ENCODE measurements around the gene PRKAR2B.
"Not testable (repeated sequence)": the region's sequence is repeated elsewhere in the genome, so short reads cannot be mapped to it uniquely, and the experiment has no call there.

The PRKAR2B gene

DNA sequence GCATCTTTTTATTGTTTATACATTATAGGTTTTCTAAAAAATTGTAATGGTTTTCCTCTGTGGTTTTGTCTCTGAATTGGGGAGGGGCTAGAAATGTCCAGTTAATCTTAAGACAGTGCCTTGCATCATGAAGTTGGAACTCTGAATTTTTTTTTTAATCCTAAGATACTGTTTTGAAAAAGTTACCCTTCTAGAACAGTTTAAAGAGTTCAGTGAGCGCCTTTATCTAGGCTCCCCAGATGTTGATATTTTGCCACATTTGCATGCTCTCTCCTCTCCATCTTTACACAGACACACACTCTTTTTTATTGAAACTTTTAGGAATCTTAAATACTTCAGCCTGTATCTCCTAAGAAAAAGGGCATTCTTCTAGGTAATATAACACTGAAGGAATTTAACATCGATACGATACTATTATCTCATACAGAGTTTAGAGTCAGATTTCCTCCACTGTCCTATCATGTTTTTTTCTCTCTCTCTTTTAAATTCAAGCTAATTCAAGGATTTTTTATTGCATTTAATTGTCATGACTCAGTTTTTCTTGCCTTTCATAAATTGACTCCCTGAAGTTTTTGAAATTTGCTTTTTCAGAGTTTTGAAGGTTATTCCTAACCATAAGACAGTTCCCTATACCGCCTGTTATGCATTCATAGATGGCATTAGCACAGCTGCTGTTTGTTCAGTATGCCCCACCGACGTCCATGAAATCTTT, 31.5 kb downstream of the PRKAR2B start:
- Mint-ChIP-seq H3K27ac (no peak overlapping the region), H3K36me3 (no peaks in the 10 kb centered on the region), H3K4me3 (no peak overlapping the region), H3K4me1 (no peaks in the 10 kb centered on the region), H3K9me3 (no peaks in the 10 kb centered on the region)
- ATAC-seq (no peak), DNase-seq (ENCODE audit: low spot score in 2 of 2) (no peak)

DNA sequence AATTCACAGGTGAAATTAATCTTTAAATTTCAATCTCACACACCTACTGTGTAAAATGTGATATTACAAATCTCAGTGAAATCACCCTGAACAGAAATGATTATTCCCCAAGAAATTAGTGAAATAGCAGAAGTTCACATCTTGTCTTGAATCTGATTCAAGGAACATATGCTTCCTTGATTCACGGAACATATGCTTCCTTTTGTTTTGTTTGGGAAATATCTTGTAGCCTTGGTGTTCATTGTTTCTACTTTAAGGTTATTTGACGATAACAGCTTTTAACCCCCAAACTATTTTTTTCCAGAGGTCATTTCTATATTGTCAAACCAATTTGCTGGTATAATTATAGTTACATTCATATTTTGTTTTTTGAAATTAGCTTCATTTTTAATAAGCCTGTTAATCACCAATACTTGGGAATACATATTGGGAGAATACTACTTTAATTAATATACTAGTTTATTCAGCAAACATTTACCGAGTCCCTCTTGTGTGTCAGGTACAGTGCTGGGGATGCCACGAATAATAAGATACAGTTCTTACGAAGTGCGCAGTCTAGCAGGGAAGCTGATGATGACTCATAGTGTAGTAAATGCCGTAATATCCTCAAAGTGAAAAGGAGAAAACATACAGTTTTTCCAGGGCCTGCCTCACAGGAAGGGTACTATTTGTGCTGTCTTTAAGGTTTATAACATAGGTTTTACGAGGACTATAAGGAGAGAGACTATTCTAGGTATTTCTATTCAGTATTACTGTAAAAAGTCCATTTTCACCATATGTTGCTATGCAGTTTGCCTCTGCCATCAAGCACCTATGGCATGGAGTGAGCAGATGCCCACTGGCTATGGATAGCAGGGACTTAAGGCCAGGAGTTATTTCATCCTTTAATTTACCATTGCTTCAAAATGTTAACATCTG, 32.5 kb downstream of the PRKAR2B start:
- H3K4me1 Mint-ChIP-seq, result no peaks in the 10 kb centered on the region
- H3K4me3 Mint-ChIP-seq, result no peak overlapping the region
- H3K9me3 Mint-ChIP-seq, result no peaks in the 10 kb centered on the region
- H3K27ac Mint-ChIP-seq, result no peak overlapping the region
- ATAC-seq (no peak), DNase-seq (ENCODE audit: low spot score in 2 of 2) (no peak)
- no peaks in the 10 kb centered on the region for H3K36me3 Mint-ChIP-seq

DNA sequence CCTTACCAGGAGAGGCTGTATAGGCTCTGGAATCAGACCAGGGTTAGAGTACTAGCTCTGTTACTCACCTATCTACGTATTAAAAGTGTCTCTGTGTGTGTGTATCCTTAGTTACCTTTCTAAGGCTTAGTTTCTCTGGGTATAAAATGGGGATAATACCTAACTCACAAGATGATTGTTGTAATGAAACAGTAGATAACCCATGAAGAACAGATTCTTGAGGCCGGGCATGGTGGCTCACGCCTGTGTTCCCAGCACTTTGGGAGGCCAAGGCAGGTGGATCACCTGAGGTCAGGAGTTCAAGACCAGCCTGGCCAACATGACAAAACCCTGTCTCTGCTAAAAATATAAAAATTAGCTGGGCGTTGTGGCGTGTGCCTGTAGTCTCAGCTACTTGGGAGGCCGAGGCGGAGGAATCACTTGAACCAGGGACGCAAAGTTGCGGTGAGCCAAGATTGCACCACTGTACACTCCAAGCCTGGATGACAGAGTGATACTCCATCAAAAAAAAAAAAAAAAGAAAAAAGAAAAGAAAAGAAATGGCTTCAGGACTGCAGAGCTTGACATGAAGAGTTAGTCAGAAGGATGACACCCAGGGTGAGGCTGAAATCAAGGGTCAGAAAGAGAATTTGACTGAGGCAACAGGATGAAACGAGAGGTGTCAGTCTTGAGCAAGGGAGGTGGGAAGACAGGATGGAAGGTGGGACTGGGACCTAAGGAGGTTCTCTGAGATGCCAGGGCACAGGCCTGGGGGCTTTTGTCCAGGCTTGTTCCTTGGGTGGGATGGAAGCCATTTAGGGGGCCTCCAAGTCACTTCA, 33.4 kb downstream of the PRKAR2B start:
- no peaks in the 10 kb centered on the region for H3K9me3 Mint-ChIP-seq

DNA sequence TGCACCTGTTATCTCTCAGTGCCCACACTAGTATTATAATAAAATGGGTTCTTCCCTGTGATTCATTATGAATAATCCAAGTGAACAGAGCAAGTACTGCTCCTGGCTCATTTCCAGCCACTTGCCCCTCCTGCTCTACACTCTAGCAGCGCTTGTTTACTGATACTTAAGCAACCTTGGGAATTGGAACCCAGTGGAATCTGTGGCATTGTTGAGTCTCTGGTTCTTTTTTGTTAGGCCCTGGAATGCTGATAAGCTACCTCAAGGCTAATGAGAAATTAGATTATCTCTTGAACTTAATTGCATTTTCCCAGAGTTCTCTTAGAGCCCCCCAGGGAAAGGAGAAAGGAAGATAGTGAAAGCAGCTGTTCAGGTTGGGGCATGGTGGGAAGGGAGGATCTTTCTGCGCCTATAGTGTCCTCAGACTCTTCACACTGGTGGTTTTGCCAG, 34.0 kb downstream of the PRKAR2B start:
- Mint-ChIP-seq H3K4me3 (no peak overlapping the region), H3K36me3 (no peaks in the 10 kb centered on the region), H3K9me3 (no peaks in the 10 kb centered on the region), H3K27ac (no peak overlapping the region), H3K4me1 (no peaks in the 10 kb centered on the region)
- no peak for ATAC-seq
- DNase-seq (ENCODE audit: low spot score in 2 of 2), result no peak

More for the DNA sequence above, 33.4 kb downstream of the PRKAR2B start:
- no peak for DNase-seq (ENCODE audit: low spot score in 2 of 2)
- no peak for ATAC-seq
- Mint-ChIP-seq H3K27ac (no peak overlapping the region), H3K36me3 (no peaks in the 10 kb centered on the region), H3K4me1 (no peaks in the 10 kb centered on the region), H3K4me3 (no peak overlapping the region)

DNA sequence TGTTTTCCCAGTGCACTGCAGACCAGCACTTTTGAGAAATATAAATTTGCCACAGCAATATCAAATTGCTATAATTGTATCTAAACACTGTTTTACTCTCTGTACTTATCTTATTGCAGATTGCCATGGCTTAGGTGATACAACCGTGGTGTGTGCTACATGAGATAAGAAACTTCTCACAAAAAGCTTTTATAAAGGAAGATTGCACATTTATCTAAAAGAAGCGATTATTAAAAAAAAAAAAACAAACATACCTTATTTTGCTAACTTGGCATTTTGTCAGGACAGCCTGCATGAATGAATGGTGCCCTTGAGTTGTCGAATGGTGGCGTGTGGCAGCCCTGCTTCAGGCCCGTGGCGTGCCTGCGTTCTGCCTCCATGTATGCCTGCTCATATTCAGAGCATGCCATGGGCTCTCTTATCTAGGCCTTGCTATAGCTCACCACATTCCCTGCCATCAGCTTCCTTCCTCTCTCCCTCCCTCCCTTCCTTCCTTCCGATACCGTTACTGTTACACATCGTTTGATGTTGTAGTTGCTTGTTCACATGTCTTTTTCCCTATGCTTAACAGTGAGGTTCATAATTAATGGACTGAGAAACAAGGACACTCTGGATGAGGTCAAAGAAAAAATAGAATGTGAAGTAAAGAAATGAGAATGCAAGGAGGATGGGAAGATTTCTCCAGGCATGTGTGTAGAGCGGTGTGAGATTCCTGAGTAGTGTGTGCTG, 34.9 kb downstream of the PRKAR2B start:
- Mint-ChIP-seq H3K4me3 (no peak overlapping the region), H3K9me3 (no peaks in the 10 kb centered on the region)

DNA sequence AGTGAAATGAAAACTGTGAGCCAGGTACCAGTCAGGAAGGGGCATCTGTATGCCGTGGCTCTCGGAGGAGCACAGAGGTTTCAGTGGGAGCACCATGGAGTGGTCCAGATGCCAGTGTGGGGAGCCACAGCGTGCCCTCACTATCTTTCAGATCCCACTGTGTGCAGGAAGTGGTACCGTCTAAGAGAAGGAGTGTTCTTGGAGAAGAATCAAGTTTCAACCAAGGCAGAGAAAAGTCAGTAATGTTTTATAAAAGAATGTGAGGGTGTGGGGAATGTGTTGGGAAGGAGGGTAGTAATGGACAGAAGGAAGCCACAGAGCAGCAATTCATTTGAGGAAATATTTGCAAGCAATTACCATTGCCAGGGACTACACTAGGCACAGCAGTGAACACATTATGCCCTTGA, 35.6 kb downstream of the PRKAR2B start:
- DNase-seq (ENCODE audit: low spot score in 2 of 2), result no peak
- no peaks in the 10 kb centered on the region for H3K9me3 Mint-ChIP-seq
- no peaks in the 10 kb centered on the region for H3K4me1 Mint-ChIP-seq
- H3K36me3 Mint-ChIP-seq, result no peaks in the 10 kb centered on the region
- H3K4me3 Mint-ChIP-seq, result no peak overlapping the region
- ATAC-seq, result no peak
- H3K27ac Mint-ChIP-seq, result no peak overlapping the region

More for the DNA sequence above, 34.9 kb downstream of the PRKAR2B start:
- DNase-seq (ENCODE audit: low spot score in 2 of 2), result no peak
- Mint-ChIP-seq H3K4me1 (no peaks in the 10 kb centered on the region), H3K27ac (no peak overlapping the region), H3K36me3 (no peaks in the 10 kb centered on the region)
- ATAC-seq, result no peak

DNA sequence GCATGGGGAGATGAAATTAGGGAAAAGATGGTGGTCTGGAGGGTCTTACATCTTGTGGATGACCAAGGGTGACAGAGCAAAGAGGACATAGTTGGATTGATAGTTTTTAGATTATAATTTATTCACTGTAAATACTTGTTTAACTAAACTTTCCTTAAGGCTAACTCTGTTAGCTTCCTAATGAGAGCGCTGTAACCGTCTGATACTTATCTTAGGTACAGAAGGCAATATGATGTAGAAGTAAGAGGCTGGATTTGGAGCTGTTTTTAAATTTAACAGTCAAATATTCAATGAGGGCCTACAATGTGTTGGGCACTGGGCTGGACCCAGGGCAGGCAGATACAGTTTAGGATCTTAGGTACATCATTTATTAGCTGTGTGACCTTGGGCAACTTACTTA, 36.0 kb downstream of the PRKAR2B start:
- DNase-seq (ENCODE audit: low spot score in 2 of 2), result no peak
- Mint-ChIP-seq H3K9me3 (no peaks in the 10 kb centered on the region), H3K27ac (no peak overlapping the region), H3K4me1 (no peaks in the 10 kb centered on the region), H3K4me3 (no peak overlapping the region), H3K36me3 (no peaks in the 10 kb centered on the region)
- no peak for ATAC-seq

DNA sequence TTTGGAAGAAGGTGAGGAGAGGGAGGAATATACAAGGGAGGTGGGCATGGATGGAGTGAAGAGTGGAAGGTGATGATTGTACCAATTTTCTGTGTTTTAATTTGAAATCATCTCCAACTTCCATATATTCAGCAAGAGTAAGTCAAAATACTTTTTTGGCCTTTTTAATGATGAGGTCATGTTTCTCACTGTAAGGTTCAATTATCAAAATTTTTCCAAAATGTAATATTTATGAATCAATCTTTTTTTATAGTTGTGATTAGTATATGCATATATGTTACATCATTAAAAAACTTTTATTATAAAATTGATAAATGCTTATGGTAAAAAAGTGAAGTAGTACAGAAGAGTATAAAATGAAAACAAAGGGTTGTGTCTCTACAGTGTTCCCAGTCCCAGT, 40.7 kb downstream of the PRKAR2B start:
- no peaks in the 10 kb centered on the region for H3K4me1 Mint-ChIP-seq
- H3K27ac Mint-ChIP-seq, result no peak overlapping the region
- H3K36me3 Mint-ChIP-seq, result no peaks in the 10 kb centered on the region
- DNase-seq (ENCODE audit: low spot score in 2 of 2), result no peak
- ATAC-seq, result no peak
- H3K4me3 Mint-ChIP-seq, result no peak overlapping the region
- H3K9me3 Mint-ChIP-seq, result no peaks in the 10 kb centered on the region

DNA sequence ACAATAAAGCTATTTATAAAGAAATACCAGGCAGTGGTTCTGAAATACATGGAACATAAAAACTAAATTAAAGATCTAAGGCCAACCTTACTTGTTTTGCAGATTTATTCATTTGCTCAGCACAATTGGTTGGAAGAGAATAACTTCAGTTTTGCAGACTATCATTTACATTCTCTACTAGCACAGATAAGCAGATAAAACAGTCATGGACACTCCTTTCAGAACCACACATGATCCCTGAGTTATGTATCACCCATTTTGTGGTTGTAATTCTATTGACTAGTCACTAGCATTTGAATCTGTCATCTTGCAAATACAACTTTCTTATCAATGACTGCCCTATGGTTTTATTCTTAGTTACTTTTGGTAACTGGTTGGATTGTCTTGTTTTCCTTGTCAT, 45.1 kb downstream of the PRKAR2B start:
- Mint-ChIP-seq H3K9me3 (no peaks in the 10 kb centered on the region), H3K36me3 (no peaks in the 10 kb centered on the region), H3K27ac (no peak overlapping the region), H3K4me1 (no peaks in the 10 kb centered on the region), H3K4me3 (no peak overlapping the region)
- DNase-seq (ENCODE audit: low spot score in 2 of 2) (no peak), ATAC-seq (no peak)

DNA sequence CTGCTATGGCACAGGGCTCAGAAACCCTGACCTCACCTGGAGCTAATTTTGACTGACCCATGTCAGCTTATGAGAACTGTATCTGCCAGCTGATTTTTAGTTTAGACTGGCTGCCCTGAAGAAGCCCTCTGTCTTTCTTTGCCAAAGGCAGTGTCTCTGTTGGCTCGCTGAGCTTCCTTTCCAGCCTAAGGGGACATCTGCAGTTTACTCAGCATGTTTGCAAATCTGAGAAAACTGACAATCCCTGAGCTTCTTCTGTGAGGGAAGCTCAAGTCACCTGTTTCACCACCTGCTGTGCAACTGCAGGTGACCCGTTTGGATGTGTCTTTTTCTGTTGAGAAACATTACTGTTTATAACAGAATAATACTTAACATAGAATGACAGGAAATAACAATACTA, 46.0 kb downstream of the PRKAR2B start:
- ATAC-seq (no peak), DNase-seq (ENCODE audit: low spot score in 2 of 2) (no peak)
- H3K4me1 Mint-ChIP-seq, result no peaks in the 10 kb centered on the region
- H3K27ac Mint-ChIP-seq, result no peak overlapping the region
- no peaks in the 10 kb centered on the region for H3K36me3 Mint-ChIP-seq
- no peak overlapping the region for H3K4me3 Mint-ChIP-seq
- H3K9me3 Mint-ChIP-seq, result no peaks in the 10 kb centered on the region

DNA sequence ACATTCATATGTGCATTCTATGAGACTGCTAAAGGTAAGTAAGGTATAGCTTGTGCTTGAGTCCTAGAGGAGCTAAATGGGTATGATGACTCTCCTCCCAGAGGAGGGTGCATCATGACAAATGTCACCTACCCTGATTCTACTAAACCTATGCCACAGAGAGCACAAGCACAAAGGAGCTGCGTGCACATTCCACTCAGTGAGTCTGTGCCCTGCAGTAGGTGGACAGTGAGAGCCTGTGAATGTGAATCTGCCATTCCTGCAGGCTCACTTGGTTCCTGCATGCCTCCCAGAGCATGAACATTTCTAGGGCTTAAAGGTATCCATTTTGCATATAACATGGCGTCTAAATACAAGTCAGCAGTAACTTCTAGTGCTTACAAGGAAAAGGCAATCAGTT, 46.8 kb downstream of the PRKAR2B start:
- Mint-ChIP-seq H3K9me3 (no peaks in the 10 kb centered on the region), H3K4me1 (no peaks in the 10 kb centered on the region), H3K27ac (no peak overlapping the region), H3K36me3 (no peaks in the 10 kb centered on the region), H3K4me3 (no peak overlapping the region)
- ATAC-seq (no peak), DNase-seq (ENCODE audit: low spot score in 2 of 2) (no peak)

DNA sequence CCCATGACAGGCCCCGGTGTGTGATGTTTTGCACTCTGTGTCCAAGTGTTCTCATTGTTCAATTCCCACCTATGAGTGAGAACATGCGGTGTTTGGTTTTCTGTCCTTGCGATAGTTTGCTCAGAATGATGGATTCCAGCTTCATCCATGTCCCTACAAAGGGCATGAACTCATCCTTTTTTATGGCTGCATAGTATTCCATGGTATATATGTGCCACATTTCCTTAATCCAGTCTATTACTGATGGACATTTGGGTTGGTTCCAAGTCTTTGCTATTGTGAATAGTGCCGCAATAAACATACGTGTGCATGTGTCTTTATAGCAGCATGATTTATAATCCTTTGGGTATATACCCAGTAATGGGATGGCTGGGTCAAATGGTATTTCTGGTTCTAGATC, 49.2 kb downstream of the PRKAR2B start:
- not testable (repeated sequence) for H3K27ac Mint-ChIP-seq, H3K4me3 Mint-ChIP-seq, H3K4me1 Mint-ChIP-seq

DNA sequence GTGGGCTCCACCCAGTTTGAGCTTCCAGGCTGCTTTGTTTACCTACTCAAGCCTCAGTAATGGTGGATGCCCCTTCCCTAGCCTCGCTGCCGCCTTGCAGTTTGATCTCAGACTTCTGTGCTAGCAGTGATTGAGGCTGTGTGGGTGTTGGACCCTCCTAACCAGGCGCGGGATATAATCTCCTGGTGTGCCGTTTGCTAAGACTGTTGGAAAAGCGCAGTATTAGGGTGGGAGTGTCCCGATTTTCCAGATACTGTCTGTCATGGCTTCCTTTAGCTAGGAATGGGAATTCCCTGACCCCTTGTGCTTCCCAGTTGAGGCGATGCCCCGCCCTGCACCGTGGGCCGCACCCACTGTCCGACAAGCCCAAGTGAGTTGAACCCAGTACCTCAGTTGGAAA, 54.6 kb downstream of the PRKAR2B start:
- not testable (repeated sequence) for DNase-seq (ENCODE audit: low spot score in 2 of 2); H3K27ac Mint-ChIP-seq; H3K4me1 Mint-ChIP-seq

More for the DNA sequence above, 49.2 kb downstream of the PRKAR2B start:
- not testable (repeated sequence) for H3K36me3 Mint-ChIP-seq; DNase-seq (ENCODE audit: low spot score in 2 of 2); H3K9me3 Mint-ChIP-seq; ATAC-seq

DNA sequence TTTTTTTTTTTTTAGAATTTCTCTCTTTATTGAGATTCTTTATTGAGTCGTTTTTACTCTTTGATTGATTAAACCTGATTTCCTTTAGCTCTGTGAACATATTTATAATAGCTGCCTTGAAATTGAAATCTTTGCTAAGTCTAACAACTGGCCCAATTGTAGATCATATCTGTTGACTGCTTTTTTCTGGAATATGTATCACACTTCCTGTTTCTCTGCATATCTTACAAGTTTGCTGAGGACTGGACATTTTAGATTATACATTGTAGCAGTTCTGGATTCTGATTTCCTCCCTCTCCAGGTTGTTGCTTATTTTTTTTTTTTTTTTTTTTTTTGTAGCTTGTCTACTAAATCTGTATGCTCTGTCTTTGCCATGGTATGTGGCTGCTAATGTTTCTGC, 56.3 kb downstream of the PRKAR2B start:
- Mint-ChIP-seq H3K4me3 (no peak overlapping the region), H3K36me3 (no peaks in the 10 kb centered on the region), H3K27ac (no peak overlapping the region), H3K9me3 (no peaks in the 10 kb centered on the region), H3K4me1 (peaks cover 6% of the 10 kb centered on the region)
- DNase-seq (ENCODE audit: low spot score in 2 of 2), result no peak
- ATAC-seq, result no peak

More for the DNA sequence above, 54.6 kb downstream of the PRKAR2B start:
- not testable (repeated sequence) for H3K36me3 Mint-ChIP-seq, H3K9me3 Mint-ChIP-seq, H3K4me3 Mint-ChIP-seq, ATAC-seq

DNA sequence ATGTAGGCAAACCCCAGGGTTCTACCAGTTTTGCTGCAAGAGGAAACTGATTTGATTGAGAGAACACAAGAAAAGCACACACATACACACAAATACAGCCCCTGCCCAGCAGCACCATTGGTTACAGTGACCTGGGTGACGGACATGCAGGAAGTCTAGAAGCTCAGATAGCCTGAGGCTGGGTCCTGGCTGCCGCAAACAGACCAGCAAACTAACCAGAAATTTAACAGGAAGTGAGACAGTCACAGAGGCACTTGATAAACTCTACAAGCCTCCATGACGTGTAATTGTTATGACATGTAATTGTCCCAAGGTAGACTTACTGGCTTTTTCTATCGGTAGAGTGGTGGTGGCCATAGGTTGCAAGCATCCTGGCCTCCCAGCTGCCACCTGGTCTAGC, 58.9 kb downstream of the PRKAR2B start:
- Mint-ChIP-seq H3K36me3 (no peaks in the 10 kb centered on the region), H3K27ac (peak overlapping the region; percentile 65), H3K9me3 (no peaks in the 10 kb centered on the region), H3K4me3 (no peak overlapping the region), H3K4me1 (peaks cover 6% of the 10 kb centered on the region)
- peak; percentile 78 for ATAC-seq
- DNase-seq (ENCODE audit: low spot score in 2 of 2), result no peak

Measured in stimulated activated effector memory CD8-positive, alpha-beta T cell treated with anti-CD3 and anti-CD28 coated beads, Interleukin-12 subunit alpha, Interleukin-12 subunit beta, amount 100 ng/mL, for 72 hours (primary cell).